K562 (cell line): ENCODE data around the gene ZCWPW1. TPM values are rescaled to one million over a fixed set of nuclear protein-coding genes. Genes with fewer than 3 reads are reported as not detected.

Experiments
- CCNT2 ChIP-seq: IDR thresholded peaks from 2 replicates; pipeline ENCODE4 v1.6.1; 2011; ENCODE audit warnings: borderline replicate concordance, low read depth, mild to moderate bottlenecking, moderate library complexity, mixed read lengths, low read length; ENCODE audit not compliant: insufficient read length; ENCODE audit errors: extremely low read depth
- MEIS2 ChIP-seq: fragments of 450-650 bp; IDR thresholded peaks from 2 replicates; pipeline ENCODE4 v1.6.1; 2014; ENCODE audit warnings: mild to moderate bottlenecking; ENCODE audit not compliant: partially characterized antibody
- MYBL2 ChIP-seq, 2 experiments: fragments of 450-650 bp in 1 of 2; sonication (generic) in 1 of 2; formaldehyde crosslinking in 1 of 2; IDR thresholded peaks; 2 replicates each; pipeline versions ENCODE4 v1.6.1 to v1.8.1; 2017 to 2022; ENCODE audit warnings: borderline replicate concordance in 1 of 2, inconsistent platforms in 1 of 2, low read depth in 1 of 2, mild to moderate bottlenecking in 1 of 2, missing genetic modification reagents in 1 of 2, moderate library complexity in 1 of 2
- NCOR1 ChIP-seq: fragments of 450-650 bp; IDR thresholded peaks from 2 replicates; pipeline ENCODE4 v1.6.1; 2016; ENCODE audit warnings: mild to moderate bottlenecking, moderate library complexity
- NFXL1 ChIP-seq: fragments of 450-650 bp; formaldehyde crosslinking; IDR thresholded peaks from 2 replicates; pipeline ENCODE4 v1.4.0; 2021; ENCODE audit warnings: mild to moderate bottlenecking
- PRMT5 ChIP-seq: sonication (generic); formaldehyde crosslinking; IDR thresholded peaks from 2 replicates; pipeline ENCODE4 v1.5.0; 2020; ENCODE audit warnings: missing genetic modification reagents
- RB1 ChIP-seq: fragments of 450-650 bp; IDR thresholded peaks from 2 replicates; pipeline ENCODE4 v1.6.1; 2017; ENCODE audit warnings: low read depth, mild to moderate bottlenecking
- RBFOX2 ChIP-seq: fragments of 200-400 bp; formaldehyde crosslinking; IDR thresholded peaks from 2 replicates; pipeline ENCODE4 v1.6.1; 2017; ENCODE audit warnings: low read depth, mild to moderate bottlenecking, low read length, moderate library complexity
- SIN3B ChIP-seq: fragments of 450-650 bp; IDR thresholded peaks from 2 replicates; pipeline ENCODE4 v1.6.1; 2017; ENCODE audit warnings: low read depth, mild to moderate bottlenecking, moderate library complexity
- SMARCE1 ChIP-seq: fragments of 450-650 bp; IDR thresholded peaks from 2 replicates; pipeline ENCODE4 v1.7.1; 2016; ENCODE audit warnings: mild to moderate bottlenecking
- STAG1 ChIP-seq: sonication (generic); formaldehyde crosslinking; IDR thresholded peaks from 2 replicates; pipeline ENCODE4 v1.5.0; 2020; ENCODE audit warnings: missing genetic modification reagents, borderline replicate concordance
- STAT5A ChIP-seq: IDR thresholded peaks from 2 replicates; pipeline ENCODE4 v1.6.1; 2012; ENCODE audit warnings: low read length, inconsistent platforms, borderline replicate concordance
- TAF7 ChIP-seq: fragments of 450-650 bp; IDR thresholded peaks from 2 replicates; pipeline ENCODE4 v1.6.1; 2016; ENCODE audit warnings: missing genetic modification characterization, missing compliant biosample characterization
- TBP ChIP-seq: optimal IDR thresholded peaks from 2 replicates; pipeline ENCODE3; 2011; ENCODE audit warnings: low read depth, low read length, improper control_type of control experiment
- ZC3H8 ChIP-seq: fragments of 450-650 bp; IDR thresholded peaks from 2 replicates; pipeline ENCODE4 v1.6.1; 2017
- ZNF197 ChIP-seq: fragments of 200-800 bp; sonication (Bioruptor generic); IDR thresholded peaks from 2 replicates; pipeline ENCODE4 v1.6.1; 2016; ENCODE audit warnings: low read depth, missing genetic modification characterization, missing compliant biosample characterization
- ZNF766 ChIP-seq: fragments of 200-800 bp; sonication (Bioruptor generic); conservative IDR thresholded peaks from 2 replicates; pipeline ENCODE4 v1.6.1; 2016; ENCODE audit warnings: missing genetic modification characterization, missing compliant biosample characterization
- ZNF830 ChIP-seq: fragments of 250-450 bp; sonication (Bioruptor Pico); IDR thresholded peaks from 2 replicates; pipeline ENCODE4 v1.5.0; 2021; ENCODE audit warnings: mild to moderate bottlenecking
- polyA plus RNA-seq, 8 experiments: library from polyadenylated mRNA; depleted of rRNA in 4 of 8; stranded (reverse) in 5 of 8; unstranded in 3 of 8; fragments of >200 nt; fragmentation: Nextera tagmentation in 2 of 8; fragmentation: Illumina TruSeq in 1 of 8; extraction: Ambion mirVana in 2 of 8; extraction: Trizol in 1 of 8; gene quantifications; 2 replicates each; pipeline versions ENCODE4 v1.2.1 to v1.2.3, GENCODE V29; 2011 to 2014; ENCODE audit warnings: inconsistent platforms in 1 of 8, missing spikeins in 1 of 8
- total RNA-seq, 7 experiments: library from RNA; depleted of rRNA in 6 of 7; stranded (reverse); fragments of >200 nt in 6 of 7; fragmentation: Illumina TruSeq in 2 of 7; extraction: Trizol in 2 of 7; gene quantifications; 2 replicates each; pipeline versions ENCODE4 v1.2.1 to v1.2.3, GENCODE V29; 2011 to 2021; ENCODE audit warnings: low replicate concordance in 1 of 7
- TF ChIP-seq, protein P1 (sequence below): IDR thresholded peaks from 3 replicates; pipeline ENCODE4 v1.6.1; 2011; ENCODE audit warnings: borderline replicate concordance, mild to moderate bottlenecking, moderate library complexity; ENCODE audit not compliant: insufficient read length; ENCODE audit errors: extremely low read depth
- TF ChIP-seq, protein P2 (sequence below): fragments of 450-650 bp; IDR thresholded peaks from 2 replicates; pipeline ENCODE4 v1.6.1; 2016; ENCODE audit warnings: low read depth, mild to moderate bottlenecking, moderate library complexity
- TF ChIP-seq, protein P3 (sequence below): sonication (generic); formaldehyde crosslinking; IDR thresholded peaks from 2 replicates; pipeline ENCODE4 v1.9.0; 2022; ENCODE audit warnings: mild to moderate bottlenecking, missing genetic modification reagents
- TF ChIP-seq, protein P4 (sequence below): fragments of 450-650 bp; formaldehyde crosslinking; IDR thresholded peaks from 2 replicates; pipeline ENCODE4 v1.4.0; 2020; ENCODE audit warnings: mild to moderate bottlenecking, moderate library complexity

The ZCWPW1 gene
- total and polyA plus RNA-seq, 9 of the 15 experiments (the other 6 are each of a cell fraction or from before 2014, with no cell fraction given): 0.18 to 1.7 (median 1.2) TPM

DNA sequence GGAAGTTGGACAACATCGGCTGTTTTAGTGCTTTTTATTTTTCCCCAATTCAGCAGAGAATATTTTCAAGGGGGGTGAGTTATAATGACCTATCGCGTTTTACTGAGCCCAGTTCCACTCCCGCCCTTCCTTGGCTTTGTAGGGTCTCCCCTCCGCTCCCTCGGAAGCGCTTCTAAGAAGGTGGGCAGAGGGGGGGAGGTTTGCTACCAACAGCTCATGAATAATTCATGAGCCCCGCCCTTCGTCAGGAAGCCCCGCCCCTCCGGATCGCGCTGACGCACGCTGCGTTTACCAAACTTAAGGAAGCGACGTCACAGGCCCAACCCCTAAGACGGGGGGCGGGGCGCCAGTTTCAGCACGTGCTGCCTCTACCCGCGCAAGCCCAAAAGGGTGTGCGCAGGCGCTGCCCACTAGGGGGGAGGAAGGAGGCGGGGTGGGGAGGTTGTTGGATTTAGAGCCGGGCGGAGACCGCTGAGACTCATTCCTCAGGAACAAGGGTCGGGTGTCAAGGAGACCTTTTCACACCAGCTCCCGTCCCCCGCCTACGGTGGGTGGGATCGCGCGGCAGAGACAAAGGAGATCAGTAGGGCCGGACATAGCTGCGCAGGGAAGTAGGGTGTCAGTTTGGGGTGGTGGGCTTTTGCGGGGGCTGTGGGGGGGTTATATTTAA is 599 bp upstream of the ZCWPW1 start (continued):
- TF ChIP-seq TBP: peak; percentile 96
- peak; percentile 87 for TF ChIP-seq RB1
- TF ChIP-seq, protein P1, sequence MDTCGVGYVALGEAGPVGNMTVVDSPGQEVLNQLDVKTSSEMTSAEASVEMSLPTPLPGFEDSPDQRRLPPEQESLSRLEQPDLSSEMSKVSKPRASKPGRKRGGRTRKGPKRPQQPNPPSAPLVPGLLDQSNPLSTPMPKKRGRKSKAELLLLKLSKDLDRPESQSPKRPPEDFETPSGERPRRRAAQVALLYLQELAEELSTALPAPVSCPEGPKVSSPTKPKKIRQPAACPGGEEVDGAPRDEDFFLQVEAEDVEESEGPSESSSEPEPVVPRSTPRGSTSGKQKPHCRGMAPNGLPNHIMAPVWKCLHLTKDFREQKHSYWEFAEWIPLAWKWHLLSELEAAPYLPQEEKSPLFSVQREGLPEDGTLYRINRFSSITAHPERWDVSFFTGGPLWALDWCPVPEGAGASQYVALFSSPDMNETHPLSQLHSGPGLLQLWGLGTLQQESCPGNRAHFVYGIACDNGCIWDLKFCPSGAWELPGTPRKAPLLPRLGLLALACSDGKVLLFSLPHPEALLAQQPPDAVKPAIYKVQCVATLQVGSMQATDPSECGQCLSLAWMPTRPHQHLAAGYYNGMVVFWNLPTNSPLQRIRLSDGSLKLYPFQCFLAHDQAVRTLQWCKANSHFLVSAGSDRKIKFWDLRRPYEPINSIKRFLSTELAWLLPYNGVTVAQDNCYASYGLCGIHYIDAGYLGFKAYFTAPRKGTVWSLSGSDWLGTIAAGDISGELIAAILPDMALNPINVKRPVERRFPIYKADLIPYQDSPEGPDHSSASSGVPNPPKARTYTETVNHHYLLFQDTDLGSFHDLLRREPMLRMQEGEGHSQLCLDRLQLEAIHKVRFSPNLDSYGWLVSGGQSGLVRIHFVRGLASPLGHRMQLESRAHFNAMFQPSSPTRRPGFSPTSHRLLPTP: no peak
- TF ChIP-seq SMARCE1: peak; percentile 21; the same call in 1 of the 2 replicates
- TF ChIP-seq, protein P2, sequence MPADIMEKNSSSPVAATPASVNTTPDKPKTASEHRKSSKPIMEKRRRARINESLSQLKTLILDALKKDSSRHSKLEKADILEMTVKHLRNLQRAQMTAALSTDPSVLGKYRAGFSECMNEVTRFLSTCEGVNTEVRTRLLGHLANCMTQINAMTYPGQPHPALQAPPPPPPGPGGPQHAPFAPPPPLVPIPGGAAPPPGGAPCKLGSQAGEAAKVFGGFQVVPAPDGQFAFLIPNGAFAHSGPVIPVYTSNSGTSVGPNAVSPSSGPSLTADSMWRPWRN: peak; percentile 84
- peak; percentile 94 for TF ChIP-seq TAF7 (tag)
- no peak for TF ChIP-seq ZNF197 (CRISPR knock-in tag)
- peak; percentile 48 for TF ChIP-seq CCNT2
- peak; percentile 78; the same call in 1 of the 2 replicates for TF ChIP-seq NFXL1
- TF ChIP-seq MEIS2: peak; percentile 78
- TF ChIP-seq, protein P3, sequence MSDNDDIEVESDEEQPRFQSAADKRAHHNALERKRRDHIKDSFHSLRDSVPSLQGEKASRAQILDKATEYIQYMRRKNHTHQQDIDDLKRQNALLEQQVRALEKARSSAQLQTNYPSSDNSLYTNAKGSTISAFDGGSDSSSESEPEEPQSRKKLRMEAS (CRISPR knock-in tag): peak; percentile 94
- TF ChIP-seq, protein P4, sequence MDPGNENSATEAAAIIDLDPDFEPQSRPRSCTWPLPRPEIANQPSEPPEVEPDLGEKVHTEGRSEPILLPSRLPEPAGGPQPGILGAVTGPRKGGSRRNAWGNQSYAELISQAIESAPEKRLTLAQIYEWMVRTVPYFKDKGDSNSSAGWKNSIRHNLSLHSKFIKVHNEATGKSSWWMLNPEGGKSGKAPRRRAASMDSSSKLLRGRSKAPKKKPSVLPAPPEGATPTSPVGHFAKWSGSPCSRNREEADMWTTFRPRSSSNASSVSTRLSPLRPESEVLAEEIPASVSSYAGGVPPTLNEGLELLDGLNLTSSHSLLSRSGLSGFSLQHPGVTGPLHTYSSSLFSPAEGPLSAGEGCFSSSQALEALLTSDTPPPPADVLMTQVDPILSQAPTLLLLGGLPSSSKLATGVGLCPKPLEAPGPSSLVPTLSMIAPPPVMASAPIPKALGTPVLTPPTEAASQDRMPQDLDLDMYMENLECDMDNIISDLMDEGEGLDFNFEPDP: no peak
- TF ChIP-seq NCOR1: peak; percentile 58
- TF ChIP-seq SIN3B: 0 out of 2 replicates have a peak, but pooled peaks have one; percentile 5
- peak; percentile 66 for TF ChIP-seq RBFOX2
- TF ChIP-seq PRMT5: peak; percentile 1; the same call in 1 of the 2 replicates
- TF ChIP-seq ZNF766 (CRISPR knock-in tag): no peak
- peak; percentile 98 for TF ChIP-seq MYBL2 (IDR thresholded peaks at IDR 0.05; ENCODE audit: low read depth)
- no peak; the same call in 1 of the 2 replicates for TF ChIP-seq MYBL2 (CRISPR knock-in tag; IDR thresholded peaks at IDR 0.05; ENCODE audit: borderline replicate concordance)
- TF ChIP-seq STAT5A: 0 out of 2 replicates have a peak, but pooled peaks have one; percentile 40
- no peak for TF ChIP-seq ZNF830
- no peak for TF ChIP-seq STAG1
- 0 out of 2 replicates have a peak, but pooled peaks have one; percentile 48 for TF ChIP-seq ZC3H8
